ENCODE results near the gene MYOT.
"Not testable (repeated sequence)": the region's sequence is repeated elsewhere in the genome, so short reads cannot be mapped to it uniquely, and the experiment has no call there.

MYOT gene, protein sequence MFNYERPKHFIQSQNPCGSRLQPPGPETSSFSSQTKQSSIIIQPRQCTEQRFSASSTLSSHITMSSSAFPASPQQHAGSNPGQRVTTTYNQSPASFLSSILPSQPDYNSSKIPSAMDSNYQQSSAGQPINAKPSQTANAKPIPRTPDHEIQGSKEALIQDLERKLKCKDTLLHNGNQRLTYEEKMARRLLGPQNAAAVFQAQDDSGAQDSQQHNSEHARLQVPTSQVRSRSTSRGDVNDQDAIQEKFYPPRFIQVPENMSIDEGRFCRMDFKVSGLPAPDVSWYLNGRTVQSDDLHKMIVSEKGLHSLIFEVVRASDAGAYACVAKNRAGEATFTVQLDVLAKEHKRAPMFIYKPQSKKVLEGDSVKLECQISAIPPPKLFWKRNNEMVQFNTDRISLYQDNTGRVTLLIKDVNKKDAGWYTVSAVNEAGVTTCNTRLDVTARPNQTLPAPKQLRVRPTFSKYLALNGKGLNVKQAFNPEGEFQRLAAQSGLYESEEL

DNA sequence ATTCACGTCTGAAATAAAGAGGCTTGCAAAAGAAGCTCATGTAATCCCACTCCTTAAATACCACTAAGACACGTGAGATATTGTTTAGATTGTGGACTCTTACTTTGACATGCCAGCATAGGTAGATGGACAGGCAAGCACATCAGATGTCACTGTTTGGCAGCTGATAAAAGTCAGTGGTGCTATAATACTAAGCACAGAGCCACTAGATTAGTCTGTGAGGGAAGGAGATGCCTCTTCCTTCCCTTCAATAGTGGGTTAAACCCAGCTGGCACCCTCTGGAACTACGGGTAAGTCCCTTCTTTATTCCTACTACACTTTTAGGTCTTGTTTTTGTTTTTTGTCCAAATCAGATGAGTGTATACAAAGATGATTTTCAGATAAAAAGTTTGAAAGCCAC is at the start of gene MYOT:
Gene MYOT (plus strand): TSS at position 197 of the 400 bp plus-strand sequence. CDS start 2,792 bp downstream, outside the sequence.
- no peak for DNase-seq

DNA sequence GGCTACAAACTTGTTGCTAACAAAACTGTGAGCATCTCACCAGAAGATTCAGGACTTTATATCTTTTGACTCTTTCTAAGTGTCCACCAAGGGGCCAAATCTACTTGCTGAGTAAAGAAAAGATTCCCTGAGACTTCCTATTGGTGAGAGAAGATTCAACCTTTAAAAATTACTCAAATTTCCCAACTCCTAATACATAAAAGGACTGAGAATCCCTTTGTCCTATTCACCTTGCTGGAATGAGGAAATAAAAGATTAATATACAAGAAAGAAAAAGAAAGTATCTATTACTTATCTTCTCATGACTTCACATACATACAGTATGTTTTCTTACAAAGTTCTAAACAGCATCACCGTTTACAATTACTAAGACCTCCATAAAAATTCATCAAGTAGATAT is 47.9 kb upstream of the MYOT start:
- no peak for DNase-seq

DNA sequence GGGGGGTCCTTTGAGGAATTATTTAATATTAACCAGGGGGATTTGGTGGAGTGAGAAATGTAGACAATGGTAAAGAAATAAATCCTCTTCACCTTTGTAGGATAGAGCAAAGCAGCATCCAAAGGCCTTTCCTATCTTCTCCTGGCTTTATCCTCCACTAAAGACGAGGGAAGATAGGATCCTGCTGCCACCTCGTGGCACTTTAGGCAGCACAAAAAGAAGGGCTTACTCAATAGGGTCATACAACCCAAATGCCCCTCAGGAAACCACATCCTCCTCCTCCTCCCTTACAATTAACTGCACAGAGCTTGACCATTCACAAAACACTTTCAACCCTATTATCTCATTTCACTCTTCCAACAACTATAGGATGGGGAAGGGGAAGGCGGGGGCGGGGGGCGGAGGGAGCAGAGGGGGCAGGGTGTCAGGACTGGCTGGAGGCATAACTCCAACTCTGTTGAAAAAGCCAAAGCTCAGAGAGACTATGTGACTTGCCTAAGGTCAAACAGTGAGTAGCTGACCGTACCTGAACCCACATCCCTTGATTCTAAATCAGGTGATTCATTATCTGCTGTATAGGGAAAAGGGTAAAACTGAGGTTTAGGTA is 45.4 kb upstream of the MYOT start:
- no peak for DNase-seq

DNA sequence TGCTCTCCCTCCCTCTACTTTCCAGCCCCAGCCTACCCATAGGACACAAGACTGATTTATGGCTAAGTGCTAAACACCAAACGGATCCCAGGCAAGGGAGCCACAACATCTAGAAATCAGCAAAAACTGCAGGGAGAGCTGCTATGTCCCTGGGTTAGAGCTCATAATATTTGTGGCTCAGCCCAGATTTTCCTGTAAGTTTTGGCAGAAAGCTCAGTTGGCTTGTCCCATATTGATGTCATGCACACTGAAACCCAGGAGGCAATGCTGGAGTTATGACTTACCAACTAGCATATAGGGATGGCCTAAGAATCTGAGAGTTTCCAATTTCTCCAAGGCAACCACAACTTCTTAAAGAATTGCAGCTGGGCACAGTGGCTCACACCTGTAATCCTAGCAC is 44.7 kb upstream of the MYOT start:
- DNase-seq, result no peak

DNA sequence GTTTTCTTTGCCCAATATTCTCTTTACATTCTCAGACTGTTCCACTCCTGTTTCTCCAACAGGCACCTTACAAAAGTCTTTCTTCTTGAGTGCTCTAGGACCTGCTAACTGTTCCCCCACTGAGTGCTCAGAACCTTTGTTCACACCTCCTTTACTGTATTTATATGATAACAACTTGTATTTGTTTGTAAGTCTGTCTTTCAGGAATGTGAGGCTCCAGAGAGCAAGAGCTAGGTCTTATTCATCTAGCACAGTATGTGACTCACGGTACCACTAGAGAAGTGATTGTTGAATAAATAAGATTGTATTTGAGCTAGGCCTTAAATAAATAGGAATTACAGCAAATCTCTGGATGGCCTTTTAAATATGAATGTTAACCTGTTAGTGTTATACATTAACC is 42.5 kb upstream of the MYOT start:
- DNase-seq, result no peak

DNA sequence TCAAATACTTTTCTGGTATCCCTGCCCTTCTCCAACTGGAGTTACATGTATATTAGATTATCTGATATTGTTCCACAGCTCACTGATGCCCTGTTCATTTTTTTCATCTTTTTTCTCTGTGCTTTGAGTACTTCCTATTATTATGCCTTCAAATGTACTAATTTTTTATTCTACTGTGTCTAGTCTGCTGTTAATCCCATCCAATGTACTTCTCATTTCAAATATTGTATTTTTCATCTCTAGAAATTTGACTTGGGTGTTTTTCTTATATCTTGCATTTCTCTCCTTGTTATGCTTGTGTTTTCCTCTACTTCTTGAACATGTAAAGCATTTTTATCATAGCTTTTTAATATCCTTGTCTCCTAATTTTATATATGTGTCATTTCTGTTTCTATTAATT is 41.6 kb upstream of the MYOT start:
- DNase-seq, result no peak

DNA sequence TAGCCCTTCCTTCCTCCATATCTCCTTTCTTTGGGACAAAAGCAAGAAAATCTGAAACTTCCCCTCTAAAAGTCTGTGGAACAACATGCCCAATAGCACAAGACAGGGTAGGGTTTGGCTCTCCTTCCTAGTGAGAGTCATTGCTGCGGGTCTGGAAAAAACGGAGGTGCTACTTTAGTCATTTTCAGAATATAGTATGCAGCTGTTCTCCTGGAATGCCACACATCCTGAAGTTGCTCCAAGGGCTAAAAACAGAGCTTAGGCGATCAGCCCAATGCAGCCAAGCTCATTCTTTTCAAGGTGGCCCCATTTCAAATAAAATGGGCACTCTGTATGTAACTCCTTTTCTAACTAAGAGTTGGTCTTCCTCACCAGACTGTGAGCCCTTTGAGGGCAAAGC is 39.5 kb upstream of the MYOT start:
- DNase-seq, result no peak

DNA sequence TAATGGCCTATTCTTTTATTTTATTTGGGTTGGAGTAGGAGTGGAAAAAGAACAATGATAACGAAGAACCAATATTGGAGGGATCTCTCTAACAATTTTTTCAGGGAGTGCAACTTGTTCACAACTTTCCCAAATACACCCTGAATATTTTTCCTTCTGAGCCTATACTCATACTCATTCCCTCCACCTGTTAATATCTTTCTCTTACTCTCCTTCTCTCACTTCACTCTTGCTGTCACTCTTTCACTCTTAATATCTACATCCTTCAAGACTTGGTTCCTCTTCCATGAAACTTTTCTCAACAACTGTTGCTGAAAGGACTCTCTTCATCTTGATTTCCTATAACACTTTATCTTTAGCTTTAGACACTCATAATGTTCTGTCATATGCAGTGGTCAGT is 39.0 kb upstream of the MYOT start:
- no peak for DNase-seq

DNA sequence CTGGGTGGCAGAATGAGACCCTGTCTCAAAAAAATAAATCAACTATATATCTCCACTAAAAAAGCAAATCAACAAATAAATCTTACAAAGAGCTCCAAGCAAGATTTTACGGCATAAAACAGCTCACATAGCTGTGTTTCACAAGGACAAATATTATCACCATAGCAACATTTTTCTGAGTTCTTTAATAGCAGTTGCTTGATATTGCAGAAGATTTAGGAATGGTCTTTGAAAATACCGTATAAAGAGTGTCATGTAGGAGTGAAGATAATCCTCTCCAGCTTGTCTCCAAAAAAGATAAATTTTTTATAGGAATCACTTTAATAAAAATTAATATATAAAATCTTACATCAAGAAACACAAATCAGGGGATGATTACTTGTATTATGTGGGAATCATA is 36.6 kb upstream of the MYOT start:
- no peak for DNase-seq

DNA sequence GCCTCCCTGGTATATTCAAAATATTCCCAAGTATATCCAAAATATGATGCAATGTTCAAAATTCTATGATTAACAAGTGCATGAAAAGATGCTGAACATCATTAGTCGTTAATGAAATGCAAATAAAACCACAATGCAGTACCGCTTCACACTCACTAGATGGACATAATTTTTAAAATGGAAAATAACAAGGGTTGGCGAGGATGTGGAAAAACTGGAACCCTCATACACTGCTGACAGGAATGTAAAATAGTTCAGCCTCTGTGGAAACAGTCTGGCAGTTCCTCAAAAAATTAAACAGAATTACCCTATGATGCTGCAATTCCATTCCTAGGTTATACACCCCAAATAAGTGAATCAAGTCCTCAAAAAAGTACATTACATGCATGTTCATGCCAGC is 36.1 kb upstream of the MYOT start:
- no peak for DNase-seq

DNA sequence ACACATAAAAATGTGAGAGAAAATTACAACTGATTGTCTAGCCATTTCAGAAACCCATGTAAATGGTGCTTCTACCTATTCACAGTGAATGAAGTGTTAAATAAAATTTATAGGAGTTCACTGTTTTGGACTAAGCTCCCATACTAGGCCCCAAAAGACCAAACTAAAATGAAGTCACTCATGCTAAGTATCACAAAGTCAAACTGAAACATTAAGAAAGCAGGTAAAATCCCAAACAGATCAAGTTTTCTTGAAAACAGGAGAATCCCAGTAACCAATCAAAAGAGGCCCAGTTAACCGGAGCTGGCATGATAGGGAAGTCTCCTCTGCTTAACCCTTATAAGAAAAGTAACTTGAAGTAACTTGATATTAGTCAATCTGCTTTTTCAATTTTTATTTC is 35.2 kb upstream of the MYOT start:
- no peak for DNase-seq

DNA sequence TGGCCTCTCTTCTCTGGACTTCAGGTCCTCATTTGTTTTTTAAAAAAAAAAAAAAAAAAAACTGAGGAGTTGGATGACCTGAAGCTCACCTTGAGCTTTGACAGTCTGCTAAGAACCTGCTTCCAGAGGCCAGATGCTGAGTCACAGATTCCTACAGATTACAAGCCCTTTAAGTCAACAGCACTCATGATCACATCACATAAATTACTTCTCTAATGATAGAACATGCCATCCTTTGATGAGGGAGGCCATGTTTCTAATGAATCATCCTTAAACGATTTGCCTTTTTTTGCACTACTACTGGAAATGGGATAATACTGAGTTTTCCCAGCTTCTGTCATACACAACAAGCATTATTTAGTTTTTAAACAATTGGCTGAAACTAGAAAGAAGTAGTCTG is 34.2 kb upstream of the MYOT start:
- DNase-seq, result peak; percentile 78

DNA sequence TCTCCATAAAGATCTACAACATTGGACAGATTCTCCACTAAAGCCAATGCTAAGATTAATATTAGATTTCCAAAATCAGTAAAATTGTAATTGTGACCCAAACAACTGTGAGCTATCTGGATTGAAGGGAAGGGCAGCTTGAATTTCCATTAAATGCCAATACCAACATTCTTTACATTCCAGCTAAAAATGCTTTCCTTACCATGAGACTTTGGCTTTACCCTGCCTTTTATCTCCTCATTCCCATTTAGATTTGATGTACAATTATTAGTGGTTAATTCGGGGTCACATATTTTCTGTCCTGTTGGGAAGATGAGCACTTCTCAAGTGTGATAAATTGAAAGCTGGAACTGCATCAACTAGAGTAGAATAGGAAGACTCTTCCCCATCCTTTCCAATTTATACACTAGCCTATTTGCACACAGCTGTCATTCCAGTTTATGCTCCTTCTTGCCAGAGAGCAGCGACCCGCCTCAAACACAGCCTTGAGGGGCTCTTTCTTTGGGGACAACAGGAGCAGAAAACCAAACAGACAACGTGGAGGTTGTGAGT is 33.1 kb upstream of the MYOT start:
- DNase-seq, result peak; percentile 31

DNA sequence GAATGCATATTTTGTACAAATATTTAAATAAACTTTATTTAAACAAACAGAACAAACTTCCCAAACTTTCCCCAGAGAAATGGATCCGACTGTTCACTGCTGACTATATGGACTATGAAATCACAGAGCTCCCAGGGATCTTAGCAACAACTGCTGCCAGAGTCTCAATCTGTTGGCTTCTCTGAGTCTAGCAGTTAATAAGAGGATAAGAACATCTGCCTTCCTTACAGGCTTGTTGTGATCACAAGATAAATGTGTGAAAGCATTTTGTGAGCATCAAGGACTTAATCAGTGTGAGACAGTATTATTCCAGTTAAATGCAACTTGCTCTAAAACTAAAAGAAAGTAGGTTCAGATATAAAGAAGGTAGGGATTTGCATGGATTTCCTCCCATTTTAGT is 31.4 kb upstream of the MYOT start:
- DNase-seq, result no peak

DNA sequence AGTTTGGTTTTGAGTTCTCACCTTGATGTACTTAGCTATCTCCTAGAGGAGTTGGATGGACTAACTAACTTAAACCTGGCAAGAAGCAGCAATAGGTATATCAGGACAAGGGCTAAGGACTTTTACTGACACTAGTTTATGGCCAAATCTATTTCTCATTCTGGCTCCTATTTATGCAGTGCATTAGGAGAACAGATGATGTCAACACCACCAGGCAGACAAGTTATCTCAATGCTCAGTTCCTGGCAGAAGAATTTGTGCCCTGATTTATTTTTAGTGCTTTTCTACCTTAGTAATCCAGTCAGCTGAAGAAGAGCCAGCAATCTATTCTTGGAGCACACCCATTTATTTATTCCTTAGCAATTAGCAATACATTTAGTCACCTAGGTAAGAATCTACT is 30.7 kb upstream of the MYOT start:
- DNase-seq, result peak; percentile 56

DNA sequence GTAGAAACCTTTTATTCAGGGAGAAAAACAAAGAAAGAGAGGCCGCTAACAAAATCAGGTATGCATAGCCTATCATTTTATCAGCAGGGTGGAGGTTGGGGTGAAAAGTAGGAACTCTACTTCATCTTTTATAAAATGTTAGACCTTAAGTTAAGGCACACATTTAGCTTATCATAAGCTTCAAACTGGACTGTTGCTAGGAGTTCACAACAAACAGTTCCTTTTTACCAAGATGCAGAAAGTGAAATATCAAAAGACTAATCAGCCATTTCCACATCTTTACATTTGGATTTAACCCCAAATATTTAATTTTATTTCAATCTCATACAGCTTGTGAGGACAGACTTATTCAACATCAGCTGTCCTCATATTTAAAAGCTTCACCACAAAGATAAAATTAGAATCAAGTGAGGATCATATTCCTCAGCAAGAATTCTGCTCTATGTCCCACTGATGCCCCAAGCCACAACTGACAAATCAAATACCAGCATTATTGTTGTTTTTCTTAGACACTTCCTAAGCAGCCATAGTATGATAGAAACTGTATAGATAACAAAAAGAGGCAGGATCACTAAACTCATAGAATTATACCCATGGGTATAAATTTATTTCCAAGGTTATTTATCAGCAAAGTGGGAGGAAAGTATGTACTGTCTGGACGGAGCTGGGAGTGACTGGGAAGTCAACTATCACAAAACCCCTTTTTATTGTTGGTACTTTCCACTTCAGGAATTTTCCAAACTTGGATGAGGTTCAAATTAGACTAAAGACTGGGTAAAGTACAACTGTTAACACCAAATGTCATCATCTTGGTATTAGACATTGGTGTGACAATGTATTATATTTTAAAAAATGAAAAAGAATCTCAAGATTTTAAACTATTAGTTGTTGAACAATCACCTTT is 29.9 kb upstream of the MYOT start:
- DNase-seq, result peak; percentile 23

DNA sequence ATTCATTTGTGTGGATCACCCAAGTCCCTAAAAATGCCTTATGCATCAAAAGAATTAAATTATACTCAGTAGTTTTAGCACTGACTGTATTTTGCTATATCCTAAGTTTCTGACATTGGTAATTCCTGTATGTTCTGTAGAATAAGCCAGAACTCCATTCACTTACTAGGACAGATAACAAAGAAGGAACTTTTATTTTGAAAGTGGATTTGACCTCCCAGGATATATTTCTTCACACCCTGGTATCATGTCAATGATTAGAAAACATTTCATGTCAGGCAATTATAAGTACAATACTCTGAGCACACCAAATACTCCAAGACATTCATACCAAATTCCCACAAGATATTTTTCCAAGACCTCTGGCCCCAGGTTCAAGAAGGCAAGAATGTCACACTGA is 28.7 kb upstream of the MYOT start:
- no peak for DNase-seq

DNA sequence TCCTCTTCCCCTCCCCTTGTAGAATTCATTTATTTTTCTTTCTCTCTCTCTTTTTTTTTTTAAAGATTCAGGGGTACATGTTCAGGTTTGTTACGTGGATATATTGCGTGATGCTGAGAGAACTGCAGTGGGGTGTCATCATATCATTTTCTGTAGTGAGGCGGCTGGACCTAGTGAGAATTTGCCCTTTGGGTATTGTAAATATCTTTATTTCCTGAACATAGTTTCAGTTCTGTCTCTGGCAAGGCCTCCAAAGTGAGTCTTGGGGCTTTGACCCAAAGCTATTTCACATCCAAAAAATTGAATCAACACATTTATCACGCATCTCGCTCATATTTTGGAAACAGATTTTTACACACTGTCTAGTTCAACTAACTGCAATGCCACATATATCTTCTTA is 25.4 kb upstream of the MYOT start:
- no peak for DNase-seq

DNA sequence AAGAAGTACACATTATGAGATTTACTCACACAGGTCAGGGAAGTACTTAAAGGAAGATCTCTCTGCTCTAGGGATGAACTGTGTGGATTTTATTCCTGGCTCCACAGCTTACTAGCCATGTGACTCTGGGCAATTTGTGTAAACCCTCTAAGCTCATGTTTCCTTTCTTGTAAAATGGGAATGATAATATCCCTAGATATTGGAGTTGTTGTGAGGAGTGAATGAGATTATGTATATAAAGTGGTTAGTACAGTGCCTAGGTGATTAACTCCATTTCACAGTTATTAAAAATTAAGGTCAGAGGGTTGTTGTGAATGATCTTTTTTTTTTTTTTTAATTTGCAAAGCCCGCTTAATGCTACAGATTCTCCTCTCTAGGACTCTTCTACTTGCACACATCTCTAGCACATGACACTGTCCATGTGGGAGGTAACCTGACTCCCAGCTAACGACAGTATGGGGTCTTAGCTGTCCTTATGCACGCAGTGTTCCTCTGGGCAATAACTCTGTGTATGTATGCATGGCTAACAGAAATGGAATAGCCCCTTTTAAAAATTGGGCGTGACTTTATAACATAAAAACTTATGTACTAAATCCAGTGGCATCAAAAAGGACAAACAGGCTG is 23.9 kb upstream of the MYOT start:
- DNase-seq, result no peak

DNA sequence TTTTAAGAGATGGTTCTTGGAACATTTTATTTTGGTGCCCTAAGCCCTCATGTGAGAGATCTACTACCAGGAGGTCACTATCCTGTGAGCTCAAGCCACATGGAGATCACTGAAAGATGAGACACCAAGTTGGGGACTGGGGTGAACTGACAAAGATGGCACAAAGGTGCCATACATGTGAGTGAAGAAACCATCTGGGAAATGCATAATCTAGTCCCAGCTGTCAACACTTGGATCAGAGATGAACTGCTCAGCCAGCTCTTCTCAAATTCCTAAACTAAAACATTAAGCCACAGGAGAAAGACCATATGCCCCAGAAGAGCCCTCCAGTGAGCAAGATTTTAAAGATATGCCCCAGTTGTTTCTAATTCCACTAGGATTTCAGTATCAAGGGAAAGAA is 22.2 kb upstream of the MYOT start:
- no peak for DNase-seq

DNA sequence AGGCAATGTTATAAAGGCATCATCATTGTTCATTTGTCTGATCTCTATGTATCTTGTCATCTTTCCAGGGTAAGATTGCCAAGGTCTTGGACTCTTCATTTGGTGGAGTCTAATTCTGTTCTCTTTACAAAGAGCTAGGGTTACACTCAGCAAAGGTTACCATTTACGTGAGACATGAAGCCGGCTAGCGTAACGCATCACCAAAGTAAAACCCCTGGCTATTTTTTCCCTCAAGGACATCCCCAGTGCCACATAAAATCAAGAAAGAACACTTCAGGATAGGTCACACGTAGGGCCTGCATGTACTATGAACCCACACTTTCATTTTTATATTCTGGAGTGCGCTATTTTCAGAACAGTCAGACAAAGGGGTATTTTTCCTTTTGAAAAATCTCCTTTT is 20.0 kb upstream of the MYOT start:
- DNase-seq, result no peak

DNA sequence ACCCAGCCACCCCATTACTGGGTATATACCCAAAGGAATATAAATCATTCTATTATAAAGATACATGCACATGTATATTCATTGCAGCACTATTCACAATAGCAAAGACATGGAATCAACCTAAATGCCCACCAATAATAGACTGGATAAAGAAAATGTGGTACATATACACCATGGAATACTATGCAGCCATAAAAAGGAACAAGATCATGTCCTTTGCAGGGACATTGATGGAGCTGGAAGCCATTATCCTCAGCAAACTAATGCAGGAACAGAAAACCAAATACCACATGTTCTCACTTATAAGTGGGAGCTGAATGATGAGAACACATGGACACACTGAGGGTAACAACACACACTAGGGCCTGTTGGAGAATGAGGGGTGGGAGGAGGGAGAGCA is 14.5 kb upstream of the MYOT start:
- DNase-seq, result not testable (repeated sequence)

DNA sequence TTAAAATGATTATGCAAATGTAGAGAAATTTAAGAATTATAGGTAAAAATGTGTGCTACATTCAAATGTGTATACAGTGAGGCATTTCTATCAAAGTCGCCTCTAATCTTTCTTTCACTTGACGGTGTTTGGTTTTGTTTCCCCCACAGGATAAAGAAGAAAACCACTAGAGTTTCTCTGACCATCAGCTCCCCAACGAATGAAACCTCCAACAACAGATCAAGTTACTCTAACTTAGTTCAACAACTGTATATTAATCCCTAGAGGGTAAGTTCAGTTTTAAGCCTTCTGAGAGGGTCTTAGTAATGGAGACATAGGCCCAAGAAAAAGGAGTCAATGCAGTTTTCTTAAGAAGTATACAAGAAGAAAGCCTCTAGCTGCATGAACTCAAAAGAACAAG is 11.5 kb upstream of the MYOT start:
- no peak for DNase-seq
